ENCODE results near the gene RAP1GAP2.

DNA sequence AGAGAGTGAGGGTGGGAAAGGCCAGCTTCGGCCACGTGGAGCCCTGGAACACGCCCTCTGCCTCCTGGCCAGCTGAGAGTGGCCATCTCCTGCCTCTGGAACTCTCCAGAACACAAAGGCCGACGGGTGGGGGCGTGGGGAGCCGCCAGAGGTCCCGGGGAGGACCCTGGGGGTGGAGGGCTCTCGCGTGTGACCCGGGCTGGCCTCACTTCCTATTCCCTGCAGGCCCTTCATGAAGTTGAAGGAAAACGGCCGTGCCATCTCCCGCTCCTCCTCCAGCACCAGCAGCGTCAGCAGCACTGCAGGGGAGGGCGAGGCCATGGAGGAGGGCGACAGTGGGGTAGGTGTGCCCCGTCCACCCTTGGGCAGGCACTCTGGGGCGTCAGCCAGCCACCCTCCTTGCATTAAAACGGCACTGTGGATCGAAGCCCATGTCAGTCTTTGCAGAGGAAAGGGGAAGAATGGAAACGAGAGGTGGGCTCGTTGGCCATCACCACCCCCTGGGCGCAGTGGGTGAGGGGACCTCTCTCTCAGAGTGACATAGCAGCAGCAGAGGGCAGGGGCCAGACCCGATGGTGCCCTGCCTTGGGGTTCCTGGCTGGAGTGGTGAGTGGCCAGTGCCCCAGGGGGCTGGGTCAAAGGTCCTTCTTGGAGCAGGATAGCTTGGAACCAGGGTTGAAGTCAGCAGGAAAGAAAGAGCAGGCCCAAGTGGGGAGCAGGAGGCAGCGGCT, 230.1 kb downstream of the RAP1GAP2 start:
- TF ChIP-seq ARNT (IDR thresholded peaks at IDR 0.05) (no peak), SP1 (IDR thresholded peaks at IDR 0.05) (no peak), BHLHE40 (IDR thresholded peaks at IDR 0.05; ENCODE audit: borderline replicate concordance) (no peak), FOXM1 (IDR thresholded peaks at IDR 0.05; ENCODE audit: borderline replicate concordance) (no peak), ELF4 (IDR thresholded peaks at IDR 0.05) (no peak), SUZ12 (IDR thresholded peaks at IDR 0.05) (no peak), FOXA1 (IDR thresholded peaks at IDR 0.05) (no peak), NFRKB (IDR thresholded peaks at IDR 0.05) (no peak), LEF1 (IDR thresholded peaks at IDR 0.05; ENCODE audit: borderline replicate concordance) (no peak), CTBP1 (IDR thresholded peaks at IDR 0.05; ENCODE audit: borderline replicate concordance) (no peak)
- TF ChIP-seq, protein P1, sequence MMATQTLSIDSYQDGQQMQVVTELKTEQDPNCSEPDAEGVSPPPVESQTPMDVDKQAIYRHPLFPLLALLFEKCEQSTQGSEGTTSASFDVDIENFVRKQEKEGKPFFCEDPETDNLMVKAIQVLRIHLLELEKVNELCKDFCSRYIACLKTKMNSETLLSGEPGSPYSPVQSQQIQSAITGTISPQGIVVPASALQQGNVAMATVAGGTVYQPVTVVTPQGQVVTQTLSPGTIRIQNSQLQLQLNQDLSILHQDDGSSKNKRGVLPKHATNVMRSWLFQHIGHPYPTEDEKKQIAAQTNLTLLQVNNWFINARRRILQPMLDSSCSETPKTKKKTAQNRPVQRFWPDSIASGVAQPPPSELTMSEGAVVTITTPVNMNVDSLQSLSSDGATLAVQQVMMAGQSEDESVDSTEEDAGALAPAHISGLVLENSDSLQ (IDR thresholded peaks at IDR 0.05), result no peak

Data from HEK293T (cell line).